Measurements from ENCODE around the gene SMOC1. TPM values are rescaled to one million over a fixed set of nuclear protein-coding genes. Genes with fewer than 3 reads are reported as not detected.

The SMOC1 gene
- total RNA-seq, 2 donors from 2014 or later = not detected

GRCh38 chr14:69951935-69952334 lies 72.7 kb downstream of the SMOC1 start:
- Histone ChIP-seq H3K27me3 (ENCODE audit: control insufficient read depth, insufficient read depth, low read length, poor library complexity, severe bottlenecking) (no peaks in the 10 kb centered on the region), H3K4me1 (ENCODE audit: control insufficient read depth, insufficient read depth, low read length) (peaks cover 5% of the 10 kb centered on the region), H3K9ac (ENCODE audit: extremely low read depth, low read length, poor library complexity, severe bottlenecking) (no peak overlapping the region), H3K36me3 (ENCODE audit: control insufficient read depth, insufficient read depth, low read length) (no peaks in the 10 kb centered on the region), H3K27ac (ENCODE audit: low read depth, low read length) (no peak overlapping the region), H3K4me3 (ENCODE audit: low read length) (no peak overlapping the region), H3K9me3 (ENCODE audit: control insufficient read depth, low read length) (no peaks in the 10 kb centered on the region)
- no peak overlapping the region for H3K27ac Mint-ChIP-seq
- H3K4me1 Mint-ChIP-seq = peaks cover 7% of the 10 kb centered on the region
- 91 to 95% methylated on average over 8 to 9 of the region's 9 CpGs for WGBS, 2 experiments (ENCODE audit: insufficient coverage in 1 of 2, insufficient read length in 1 of 2)
- H3K4me3 Mint-ChIP-seq = no peak overlapping the region
- no peak for TF ChIP-seq CTCF (conservative IDR thresholded peaks at IDR 0.05)
- no peaks in the 10 kb centered on the region for H3K36me3 Mint-ChIP-seq (ENCODE audit: low read depth)
- H3K9me3 Mint-ChIP-seq = peaks cover 3% of the 10 kb centered on the region
- DNase-seq = no peak
- H3K27me3 Mint-ChIP-seq (ENCODE audit: insufficient read depth) = no peaks in the 10 kb centered on the region

GRCh38 chr14:69953266-69953915 lies 74.2 kb downstream of the SMOC1 start:
- Histone ChIP-seq H3K36me3 (ENCODE audit: control insufficient read depth, insufficient read depth, low read length) (no peaks in the 10 kb centered on the region), H3K4me1 (ENCODE audit: control insufficient read depth, insufficient read depth, low read length) (peaks cover 5% of the 10 kb centered on the region), H3K4me3 (ENCODE audit: low read length) (no peak overlapping the region), H3K9ac (ENCODE audit: extremely low read depth, low read length, poor library complexity, severe bottlenecking) (no peak overlapping the region), H3K9me3 (ENCODE audit: control insufficient read depth, low read length) (no peaks in the 10 kb centered on the region), H3K27me3 (ENCODE audit: control insufficient read depth, insufficient read depth, low read length, poor library complexity, severe bottlenecking) (no peaks in the 10 kb centered on the region), H3K27ac (ENCODE audit: low read depth, low read length) (no peak overlapping the region)
- no peaks in the 10 kb centered on the region for H3K36me3 Mint-ChIP-seq (ENCODE audit: low read depth)
- no peak for DNase-seq
- H3K4me1 Mint-ChIP-seq = peaks cover 7% of the 10 kb centered on the region
- no peak overlapping the region for H3K27ac Mint-ChIP-seq
- no peak overlapping the region for H3K4me3 Mint-ChIP-seq
- WGBS, 2 experiments (ENCODE audit: insufficient coverage in 1 of 2, insufficient read length in 1 of 2) = 95% methylated on average over 9 to 16 of the region's 16 CpGs
- H3K9me3 Mint-ChIP-seq = no peaks in the 10 kb centered on the region
- H3K27me3 Mint-ChIP-seq (ENCODE audit: insufficient read depth) = no peaks in the 10 kb centered on the region
- no peak for TF ChIP-seq CTCF (conservative IDR thresholded peaks at IDR 0.05)

GRCh38 chr14:69955855-69956845 lies 76.9 kb downstream of the SMOC1 start:
- DNase-seq = no peak
- H3K27me3 Mint-ChIP-seq (ENCODE audit: insufficient read depth) = no peaks in the 10 kb centered on the region
- Histone ChIP-seq H3K4me3 (ENCODE audit: low read length) (no peak overlapping the region), H3K4me1 (ENCODE audit: control insufficient read depth, insufficient read depth, low read length) (peaks cover 5% of the 10 kb centered on the region), H3K27ac (ENCODE audit: low read depth, low read length) (peak overlapping the region; percentile 12), H3K36me3 (ENCODE audit: control insufficient read depth, insufficient read depth, low read length) (no peaks in the 10 kb centered on the region), H3K9ac (ENCODE audit: extremely low read depth, low read length, poor library complexity, severe bottlenecking) (no peak overlapping the region), H3K27me3 (ENCODE audit: control insufficient read depth, insufficient read depth, low read length, poor library complexity, severe bottlenecking) (peaks cover 4% of the 10 kb centered on the region), H3K9me3 (ENCODE audit: control insufficient read depth, low read length) (no peaks in the 10 kb centered on the region)
- no peak overlapping the region for H3K27ac Mint-ChIP-seq
- H3K4me3 Mint-ChIP-seq = no peak overlapping the region
- H3K9me3 Mint-ChIP-seq = no peaks in the 10 kb centered on the region
- 62 to 88% methylated on average over 5 to 11 of the region's 11 CpGs for WGBS, 2 experiments (ENCODE audit: insufficient coverage in 1 of 2, insufficient read length in 1 of 2)
- H3K36me3 Mint-ChIP-seq (ENCODE audit: low read depth) = no peaks in the 10 kb centered on the region
- no peak for TF ChIP-seq CTCF (conservative IDR thresholded peaks at IDR 0.05)
- H3K4me1 Mint-ChIP-seq = peaks cover 7% of the 10 kb centered on the region

Measured in endodermal cell (in vitro differentiated cells).